ENCODE results near the gene EPM2AIP1.

DNA sequence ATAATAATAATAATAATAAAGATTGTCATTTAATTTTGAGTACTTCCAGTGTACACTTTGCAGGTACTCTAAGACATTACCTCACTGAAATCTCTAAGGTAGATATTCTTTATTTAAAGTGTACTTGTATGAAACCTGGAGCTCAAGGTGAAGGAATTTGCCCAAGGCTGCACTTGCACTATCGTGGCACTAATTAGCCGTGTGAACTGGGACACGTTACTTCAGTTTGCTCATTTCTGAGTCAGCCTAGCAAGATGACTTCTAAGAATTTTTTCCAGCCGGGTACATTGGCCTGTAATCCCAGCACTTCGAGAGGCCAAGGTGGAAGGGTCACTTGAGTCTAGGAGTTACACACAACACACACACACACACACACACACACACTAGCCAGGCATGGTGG lies 33.9 kb upstream of the EPM2AIP1 start:
- TF ChIP-seq, protein P1, sequence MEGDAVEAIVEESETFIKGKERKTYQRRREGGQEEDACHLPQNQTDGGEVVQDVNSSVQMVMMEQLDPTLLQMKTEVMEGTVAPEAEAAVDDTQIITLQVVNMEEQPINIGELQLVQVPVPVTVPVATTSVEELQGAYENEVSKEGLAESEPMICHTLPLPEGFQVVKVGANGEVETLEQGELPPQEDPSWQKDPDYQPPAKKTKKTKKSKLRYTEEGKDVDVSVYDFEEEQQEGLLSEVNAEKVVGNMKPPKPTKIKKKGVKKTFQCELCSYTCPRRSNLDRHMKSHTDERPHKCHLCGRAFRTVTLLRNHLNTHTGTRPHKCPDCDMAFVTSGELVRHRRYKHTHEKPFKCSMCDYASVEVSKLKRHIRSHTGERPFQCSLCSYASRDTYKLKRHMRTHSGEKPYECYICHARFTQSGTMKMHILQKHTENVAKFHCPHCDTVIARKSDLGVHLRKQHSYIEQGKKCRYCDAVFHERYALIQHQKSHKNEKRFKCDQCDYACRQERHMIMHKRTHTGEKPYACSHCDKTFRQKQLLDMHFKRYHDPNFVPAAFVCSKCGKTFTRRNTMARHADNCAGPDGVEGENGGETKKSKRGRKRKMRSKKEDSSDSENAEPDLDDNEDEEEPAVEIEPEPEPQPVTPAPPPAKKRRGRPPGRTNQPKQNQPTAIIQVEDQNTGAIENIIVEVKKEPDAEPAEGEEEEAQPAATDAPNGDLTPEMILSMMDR (IDR thresholded peaks at IDR 0.05), result no peak
- no peak for TF ChIP-seq SIN3A (IDR thresholded peaks at IDR 0.05; ENCODE audit: borderline replicate concordance, insufficient read depth, low read depth, low read length)

Data from Panc1 (cell line).